ENCODE data around the gene FN3KRP.
A peak's percentile ranks its signal among the peaks of the same experiment; 100 is the strongest.

FN3KRP gene

GRCh38 chr17:82687871-82688270, 28.6 kb upstream of the FN3KRP start:
- no peak for DNase-seq

GRCh38 chr17:82689077-82689476, 27.4 kb upstream of the FN3KRP start:
- no peak for DNase-seq

GRCh38 chr17:82690786-82691489, 25.6 kb upstream of the FN3KRP start:
- DNase-seq = no peak

GRCh38 chr17:82691714-82692113, 24.8 kb upstream of the FN3KRP start:
- DNase-seq = no peak

GRCh38 chr17:82692268-82692667, 24.2 kb upstream of the FN3KRP start:
- DNase-seq = no peak

GRCh38 chr17:82693168-82693867, 23.2 kb upstream of the FN3KRP start:
- DNase-seq = no peak

GRCh38 chr17:82694647-82695046, 21.9 kb upstream of the FN3KRP start:
- no peak for DNase-seq

- DNase-seq = no peak
Observed at GRCh38 chr17:82696259-82696658, 20.2 kb upstream of the FN3KRP start.

GRCh38 chr17:82696916-82697807, 19.3 kb upstream of the FN3KRP start:
- DNase-seq = no peak

GRCh38 chr17:82697808-82698064, 18.8 kb upstream of the FN3KRP start:
- no peak for DNase-seq

GRCh38 chr17:82698065-82698973, 18.2 kb upstream of the FN3KRP start, which contains the start of gene RAB40B:
Gene RAB40B (minus strand): TSS chr17:82698698. CDS start chr17:82698596, 102 bp downstream.
- peak; percentile 93 for DNase-seq

GRCh38 chr17:82698974-82699442, 17.5 kb upstream of the FN3KRP start:
- DNase-seq = no peak

GRCh38 chr17:82699551-82699950, 17.0 kb upstream of the FN3KRP start:
- DNase-seq = no peak

GRCh38 chr17:82702231-82702927, 14.1 kb upstream of the FN3KRP start:
- DNase-seq = no peak

GRCh38 chr17:82703036-82703745, 13.3 kb upstream of the FN3KRP start:
- no peak for DNase-seq

GRCh38 chr17:82703935-82704865, 12.3 kb upstream of the FN3KRP start:
- DNase-seq = no peak

- no peak for DNase-seq
Observed at GRCh38 chr17:82704886-82705285, 11.6 kb upstream of the FN3KRP start.

- no peak for DNase-seq
Observed at GRCh38 chr17:82705756-82706155, 10.8 kb upstream of the FN3KRP start.

- DNase-seq = no peak
Observed at GRCh38 chr17:82709024-82709675, 7.4 kb upstream of the FN3KRP start.

Measured in NCI-H2107 (cell line).